Caco-2 (cell line): ENCODE data around the gene E2F6. TPM values are rescaled to one million over a fixed set of nuclear protein-coding genes. Genes with fewer than 3 reads are reported as not detected.

Experiments
- BruUV-seq: library from RNA; stranded (reverse); fragments of 400-500 nt; replicated peaks from 2 replicates; lab custom pipeline; 2021; lab: Mats Ljungman, UMichigan
- CTCF ChIA-PET: fragments of 300-600 bp; sonication (Branson Sonifier 250); formaldehyde crosslinking; loops from one replicate; lab custom pipeline; 2022; ENCODE audit warnings: antibody characterized with exemption; lab: Charles Lee
- POLR2A ChIA-PET: fragments of 300-600 bp; sonication (Branson Sonifier 250); formaldehyde crosslinking; loops from one replicate; lab custom pipeline; 2022; ENCODE audit warnings: antibody characterized with exemption; lab: Charles Lee
- DNase-seq, 2 experiments: peaks; one replicate each; pipeline versions ENCODE4 v3.0.0 to v3.0.0-alpha.2; 2020 to 2022
- H3K27me3 ChIP-seq: replicated peaks from 2 replicates; pipeline ENCODE4 v1.6.0; 2011; ENCODE audit warnings: low read length; ENCODE audit not compliant: control insufficient read depth, insufficient read depth
- H3K36me3 ChIP-seq: 2 replicates; pipeline ENCODE4 v1.5.1; 2011; ENCODE audit warnings: low read length; ENCODE audit not compliant: control insufficient read depth, insufficient read depth
- H3K4me1 ChIP-seq: fragments of 250-450 bp; sonication (Bioruptor Pico); 2 replicates; pipeline ENCODE4 v1.5.1; 2020; ENCODE audit warnings: mild to moderate bottlenecking
- H3K4me3 ChIP-seq: 2 replicates; pipeline ENCODE4 v1.5.1; 2011; ENCODE audit warnings: low read depth, mild to moderate bottlenecking, control low read depth, low read length
- H3K9me3 ChIP-seq: fragments of 250-450 bp; sonication (Bioruptor Pico); 2 replicates; pipeline ENCODE4 v1.5.1; 2020; ENCODE audit warnings: mild to moderate bottlenecking, moderate library complexity
- H3K27ac Mint-ChIP-seq: one replicate; pipeline ENCODE4 v1.8.0; 2022; ENCODE audit warnings: mixed read lengths; ENCODE audit not compliant: unreplicated experiment
- H3K27me3 Mint-ChIP-seq: one replicate; pipeline ENCODE4 v1.8.0; 2022; ENCODE audit warnings: mixed read lengths; ENCODE audit not compliant: insufficient read depth, unreplicated experiment
- H3K36me3 Mint-ChIP-seq: one replicate; pipeline ENCODE4 v1.8.0; 2022; ENCODE audit warnings: mild to moderate bottlenecking, mixed read lengths; ENCODE audit not compliant: insufficient read depth, unreplicated experiment
- H3K4me1 Mint-ChIP-seq: one replicate; pipeline ENCODE4 v1.8.0; 2022; ENCODE audit warnings: low read depth, mixed read lengths; ENCODE audit not compliant: unreplicated experiment
- H3K4me3 Mint-ChIP-seq: one replicate; pipeline ENCODE4 v1.8.0; 2022; ENCODE audit warnings: mild to moderate bottlenecking, moderate library complexity, mixed read lengths; ENCODE audit not compliant: unreplicated experiment
- H3K9me3 Mint-ChIP-seq: one replicate; pipeline ENCODE4 v1.8.0; 2022; ENCODE audit warnings: mixed read lengths; ENCODE audit not compliant: unreplicated experiment
- intact Hi-C: fragments of 100-400 bp; cut with micrococcal nuclease; formaldehyde crosslinking; loops from one replicate; pipeline ENCODE4 v1.10.0; 2022; ENCODE audit not compliant: unreplicated experiment
- total RNA-seq: library from RNA; stranded (reverse); gene quantifications from 2 replicates; pipeline ENCODE4 v1.2.3, GENCODE V29; 2022
- TF ChIP-seq, protein P1 (sequence below), 2 experiments: fragments of 200-600 bp in 1 of 2; IDR thresholded peaks; 1 replicate in 1 of 2; 2 replicates in 1 of 2; pipeline versions ENCODE4 v1.5.1 to v1.8.0; 2011 to 2022; ENCODE audit warnings: antibody characterized with exemption in 1 of 2, control low read depth in 1 of 2, inconsistent platforms in 1 of 2, low read depth in 1 of 2, low read length in 1 of 2, mild to moderate bottlenecking in 1 of 2, moderate library complexity in 1 of 2; ENCODE audit not compliant: insufficient read depth in 1 of 2, severe bottlenecking in 1 of 2, unreplicated experiment in 1 of 2

The E2F6 gene
- total RNA-seq, 1 experiment from 2014 or later, result 44.5 TPM

DNA sequence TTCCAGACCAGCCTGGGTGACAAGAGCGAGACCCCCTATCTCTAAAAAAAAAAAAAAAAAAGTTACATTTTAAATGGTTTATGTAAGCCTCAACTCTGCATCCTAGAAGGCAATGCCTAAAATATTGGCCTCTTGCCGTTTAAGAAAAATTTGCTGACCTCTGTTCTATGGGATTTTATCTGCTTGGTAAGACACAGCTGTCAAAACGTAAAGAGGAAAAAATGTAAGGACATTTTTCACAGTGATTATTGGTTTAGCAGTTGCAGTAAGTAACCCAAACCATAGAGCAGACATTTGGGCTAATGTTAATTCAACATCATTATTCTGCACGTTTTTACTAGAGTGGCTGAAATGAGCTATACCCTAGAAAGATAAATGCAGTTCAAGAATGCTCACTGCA is 14.4 kb upstream of the E2F6 start:
- Mint-ChIP-seq H3K27me3 (peaks cover 6% of the 10 kb centered on the region), H3K4me3 (no peak overlapping the region), H3K27ac (no peak overlapping the region), H3K36me3 (no peaks in the 10 kb centered on the region), H3K9me3 (no peaks in the 10 kb centered on the region), H3K4me1 (no peaks in the 10 kb centered on the region)
- Histone ChIP-seq H3K27me3 (no peaks in the 10 kb centered on the region), H3K9me3 (no peaks in the 10 kb centered on the region), H3K4me1 (0 out of 2 replicates have a peak, but pooled peaks cover 4% of the 10 kb centered on the region), H3K36me3 (no peaks in the 10 kb centered on the region), H3K4me3 (no peak overlapping the region)
- TF ChIP-seq, protein P1, sequence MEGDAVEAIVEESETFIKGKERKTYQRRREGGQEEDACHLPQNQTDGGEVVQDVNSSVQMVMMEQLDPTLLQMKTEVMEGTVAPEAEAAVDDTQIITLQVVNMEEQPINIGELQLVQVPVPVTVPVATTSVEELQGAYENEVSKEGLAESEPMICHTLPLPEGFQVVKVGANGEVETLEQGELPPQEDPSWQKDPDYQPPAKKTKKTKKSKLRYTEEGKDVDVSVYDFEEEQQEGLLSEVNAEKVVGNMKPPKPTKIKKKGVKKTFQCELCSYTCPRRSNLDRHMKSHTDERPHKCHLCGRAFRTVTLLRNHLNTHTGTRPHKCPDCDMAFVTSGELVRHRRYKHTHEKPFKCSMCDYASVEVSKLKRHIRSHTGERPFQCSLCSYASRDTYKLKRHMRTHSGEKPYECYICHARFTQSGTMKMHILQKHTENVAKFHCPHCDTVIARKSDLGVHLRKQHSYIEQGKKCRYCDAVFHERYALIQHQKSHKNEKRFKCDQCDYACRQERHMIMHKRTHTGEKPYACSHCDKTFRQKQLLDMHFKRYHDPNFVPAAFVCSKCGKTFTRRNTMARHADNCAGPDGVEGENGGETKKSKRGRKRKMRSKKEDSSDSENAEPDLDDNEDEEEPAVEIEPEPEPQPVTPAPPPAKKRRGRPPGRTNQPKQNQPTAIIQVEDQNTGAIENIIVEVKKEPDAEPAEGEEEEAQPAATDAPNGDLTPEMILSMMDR (IDR thresholded peaks at IDR 0.05; ENCODE audit: insufficient read depth in 1 of 2, low read depth in 1 of 2, low read length in 1 of 2, severe bottlenecking in 1 of 2, unreplicated experiment in 1 of 2), result no peak
- intact Hi-C loops, result no loop called here
- BruUV-seq, result no TSS peak
- CTCF ChIA-PET, result interaction anchor here (0.5 to 3.5 kb wide), 5 partner anchors 62 to 206 kb away, joined by 3 to 43 read pairs (median 4); no protein-coding TSS in a partner anchor
- POLR2A ChIA-PET, result no interaction called here
- no peak for DNase-seq

DNA sequence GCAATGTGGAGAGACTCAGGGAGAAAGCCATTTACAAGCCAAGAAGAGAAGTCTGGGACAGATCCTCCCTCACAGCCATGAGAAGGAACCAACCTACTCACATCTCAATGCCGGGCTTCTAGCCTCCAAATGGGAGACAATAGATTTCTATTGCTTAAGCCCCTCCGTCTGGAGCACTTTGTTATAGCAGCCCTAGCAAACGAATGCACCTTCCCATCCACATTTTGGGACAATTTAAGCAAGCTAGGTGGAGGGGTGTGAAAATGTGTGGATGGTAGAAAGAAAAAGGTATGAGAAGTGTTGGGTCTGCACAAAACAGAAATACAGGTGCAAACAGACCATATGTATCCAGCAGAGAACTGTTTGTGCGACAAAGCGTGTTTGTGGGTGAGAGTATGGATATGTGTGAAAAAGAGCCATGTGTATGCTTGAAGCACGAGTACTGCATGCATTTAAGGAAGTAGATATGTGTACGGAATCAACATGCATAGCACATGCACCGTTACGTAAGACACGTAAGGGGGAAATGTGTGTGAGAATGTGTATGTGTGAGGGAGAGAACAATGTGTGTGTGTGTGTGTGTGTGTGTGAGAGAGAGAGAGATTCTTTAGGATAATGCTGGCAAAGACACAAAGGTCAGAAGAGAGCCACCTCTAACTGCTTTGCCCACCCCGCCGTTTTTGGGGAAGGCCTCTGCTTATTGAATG is 13.1 kb upstream of the E2F6 start:
- H3K27me3 Mint-ChIP-seq, result peaks cover 6% of the 10 kb centered on the region
- H3K4me1 ChIP-seq, result 0 out of 2 replicates have a peak, but pooled peaks cover 4% of the 10 kb centered on the region
- intact Hi-C loops, result loop anchor here (1.0 kb wide), 3 partner anchors 105 to 203 kb away; no protein-coding TSS in a partner anchor
- H3K9me3 ChIP-seq, result no peaks in the 10 kb centered on the region
- CTCF ChIA-PET, result interaction anchor here (0.6 to 3.5 kb wide), 5 partner anchors 14 to 296 kb away, joined by 4 to 43 read pairs (median 4); no protein-coding TSS in a partner anchor
- no peak overlapping the region for H3K4me3 Mint-ChIP-seq
- H3K9me3 Mint-ChIP-seq, result no peaks in the 10 kb centered on the region
- BruUV-seq, result no TSS peak
- H3K27ac Mint-ChIP-seq, result no peak overlapping the region
- H3K27me3 ChIP-seq, result no peaks in the 10 kb centered on the region
- DNase-seq, result no peak
- POLR2A ChIA-PET, result interaction anchor here (0.6 kb wide), 1 partner anchor 814 kb away, joined by 7 read pairs; no protein-coding TSS in a partner anchor
- H3K36me3 Mint-ChIP-seq, result no peaks in the 10 kb centered on the region
- H3K36me3 ChIP-seq, result no peaks in the 10 kb centered on the region
- H3K4me3 ChIP-seq, result no peak overlapping the region
- no peaks in the 10 kb centered on the region for H3K4me1 Mint-ChIP-seq
- TF ChIP-seq, protein P1 (IDR thresholded peaks at IDR 0.05; ENCODE audit: insufficient read depth in 1 of 2, low read depth in 1 of 2, low read length in 1 of 2, severe bottlenecking in 1 of 2, unreplicated experiment in 1 of 2), result no peak

DNA sequence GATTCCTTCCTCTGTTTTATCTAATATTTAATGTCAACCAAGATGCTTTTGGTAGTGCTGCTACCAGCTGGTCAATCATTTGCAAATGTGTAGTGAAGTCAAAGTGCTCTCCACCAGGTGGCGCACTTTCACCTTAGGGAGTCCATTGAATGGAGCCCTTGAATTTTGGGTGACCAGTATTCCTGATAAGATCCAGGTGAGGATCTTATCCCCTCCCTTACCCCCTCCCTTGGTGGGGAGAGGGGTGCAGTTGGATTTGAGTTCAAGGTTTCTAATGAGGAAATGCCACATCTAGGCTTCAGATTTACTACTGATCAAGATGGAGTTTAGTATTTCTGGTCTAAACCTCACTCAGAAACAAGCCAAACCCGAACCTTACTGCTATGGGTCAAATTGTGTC is 12.0 kb upstream of the E2F6 start:
- Mint-ChIP-seq H3K27me3 (peaks cover 6% of the 10 kb centered on the region), H3K4me3 (no peak overlapping the region), H3K36me3 (no peaks in the 10 kb centered on the region), H3K9me3 (no peaks in the 10 kb centered on the region), H3K4me1 (no peaks in the 10 kb centered on the region), H3K27ac (no peak overlapping the region)
- CTCF ChIA-PET, result interaction anchor here (0.6 to 2.2 kb wide), 6 partner anchors 60 to 269 kb away, joined by 3 to 27 read pairs (median 4); partner anchors contain the start of gene LPIN1
- no peaks in the 10 kb centered on the region for H3K9me3 ChIP-seq
- TF ChIP-seq, protein P1 (IDR thresholded peaks at IDR 0.05; ENCODE audit: insufficient read depth in 1 of 2, low read depth in 1 of 2, low read length in 1 of 2, severe bottlenecking in 1 of 2, unreplicated experiment in 1 of 2), result peak; percentile 84 to 94
- intact Hi-C loops, result loop anchor here (1.0 kb wide), 3 partner anchors 106 to 204 kb away; no protein-coding TSS in a partner anchor
- no peaks in the 10 kb centered on the region for H3K4me1 ChIP-seq
- H3K27me3 ChIP-seq, result no peaks in the 10 kb centered on the region
- no peaks in the 10 kb centered on the region for H3K36me3 ChIP-seq
- DNase-seq, result peak; percentile 85 to 86
- no peak overlapping the region for H3K4me3 ChIP-seq
- no TSS peak for BruUV-seq
- POLR2A ChIA-PET, result no interaction called here
